GM19328 (cell line): ENCODE results near the gene SMIM35.

Experiments
- ATAC-seq: cut with Tn5 transposase; IDR thresholded peaks from one replicate; pipeline ENCODE4 v1.9.1; 2021; ENCODE audit warnings: mild to moderate bottlenecking, moderate library complexity; ENCODE audit not compliant: unreplicated experiment

SMIM35 gene

GRCh38 chr11:117969160-117969991, 117.4 kb downstream of the SMIM35 start:
- ATAC-seq = no peak

GRCh38 chr11:117966908-117967307, 119.9 kb downstream of the SMIM35 start:
- no peak for ATAC-seq

- ATAC-seq = no peak
These were observed 123.9 kb downstream of the SMIM35 start for GRCh38 chr11:117962826-117963225.

GRCh38 chr11:117961896-117962295, 124.9 kb downstream of the SMIM35 start:
- ATAC-seq = no peak

- no peak for ATAC-seq
These were observed 126.4 kb downstream of the SMIM35 start for GRCh38 chr11:117960406-117960805.

GRCh38 chr11:117959438-117960149, 127.2 kb downstream of the SMIM35 start:
- ATAC-seq = no peak

GRCh38 chr11:117958949-117959348, 127.8 kb downstream of the SMIM35 start:
- no peak for ATAC-seq
